Putamen (tissue), 1 donor: Measurements from ENCODE around the gene RAPGEF4.
"Not testable (repeated sequence)": the region's sequence is repeated elsewhere in the genome, so short reads cannot be mapped to it uniquely, and the experiment has no call there.

Experiments
- DNase-seq: peaks from one replicate; pipeline ENCODE4 v3.0.0-alpha.2; 2016; ENCODE audit warnings: low spot score

The RAPGEF4 gene

DNA sequence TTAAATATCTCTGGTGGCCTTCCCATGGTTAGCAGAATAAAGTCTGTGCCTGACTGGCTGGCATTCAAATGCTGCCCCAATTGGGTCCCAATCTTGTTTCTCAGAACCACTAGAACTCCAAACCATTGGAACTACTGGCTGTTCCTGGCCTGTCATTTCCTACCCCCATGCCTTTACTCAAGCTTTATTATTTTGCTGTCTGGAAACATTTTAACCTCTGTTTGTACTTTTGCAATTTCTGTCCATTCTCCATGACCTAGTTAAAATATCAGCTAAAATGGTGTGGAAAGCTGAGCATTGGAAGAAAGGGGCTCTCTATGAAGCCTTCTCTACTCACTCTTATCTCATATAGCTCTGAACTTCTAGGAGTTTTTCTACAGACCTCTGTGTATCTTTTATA, 38.7 kb downstream of the RAPGEF4 start:
- DNase-seq: no peak

DNA sequence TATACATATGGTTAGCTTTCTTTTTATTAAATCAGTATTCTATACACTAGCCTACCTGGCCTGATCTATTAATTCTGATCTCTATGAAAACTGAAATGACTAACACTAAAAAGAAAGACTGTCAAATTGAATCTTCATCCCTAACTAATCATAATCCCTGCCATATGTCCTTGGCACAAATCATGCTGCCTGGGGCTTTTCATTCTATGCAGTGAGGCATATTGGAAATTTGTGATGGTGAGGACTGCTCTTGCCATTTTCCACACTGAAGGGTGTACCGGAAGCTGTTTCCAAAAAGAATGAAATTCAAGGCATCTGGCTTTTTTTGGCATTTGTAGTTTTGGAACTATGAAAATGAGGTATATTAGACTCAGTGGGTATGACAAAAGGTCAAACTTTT, 39.7 kb downstream of the RAPGEF4 start:
- no peak for DNase-seq

DNA sequence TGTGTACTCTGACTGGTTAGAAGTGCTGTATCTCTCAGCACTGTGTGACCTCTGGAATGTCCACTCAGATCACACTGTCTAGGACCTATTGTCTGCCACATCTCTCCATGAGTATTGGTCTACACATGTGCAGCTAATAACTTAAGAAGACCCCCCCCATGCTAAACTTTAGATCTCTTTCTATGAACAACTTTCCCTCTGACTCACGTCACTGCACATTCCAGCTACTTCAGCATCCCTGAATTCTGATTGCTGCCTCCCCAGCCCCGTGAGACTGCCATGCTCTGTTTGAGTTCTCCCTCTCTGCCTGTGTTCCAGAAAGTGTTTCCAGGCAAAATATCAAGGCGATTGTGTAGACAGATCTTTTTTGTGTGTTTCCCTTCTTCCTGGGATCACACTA, 41.8 kb downstream of the RAPGEF4 start:
- no peak for DNase-seq

DNA sequence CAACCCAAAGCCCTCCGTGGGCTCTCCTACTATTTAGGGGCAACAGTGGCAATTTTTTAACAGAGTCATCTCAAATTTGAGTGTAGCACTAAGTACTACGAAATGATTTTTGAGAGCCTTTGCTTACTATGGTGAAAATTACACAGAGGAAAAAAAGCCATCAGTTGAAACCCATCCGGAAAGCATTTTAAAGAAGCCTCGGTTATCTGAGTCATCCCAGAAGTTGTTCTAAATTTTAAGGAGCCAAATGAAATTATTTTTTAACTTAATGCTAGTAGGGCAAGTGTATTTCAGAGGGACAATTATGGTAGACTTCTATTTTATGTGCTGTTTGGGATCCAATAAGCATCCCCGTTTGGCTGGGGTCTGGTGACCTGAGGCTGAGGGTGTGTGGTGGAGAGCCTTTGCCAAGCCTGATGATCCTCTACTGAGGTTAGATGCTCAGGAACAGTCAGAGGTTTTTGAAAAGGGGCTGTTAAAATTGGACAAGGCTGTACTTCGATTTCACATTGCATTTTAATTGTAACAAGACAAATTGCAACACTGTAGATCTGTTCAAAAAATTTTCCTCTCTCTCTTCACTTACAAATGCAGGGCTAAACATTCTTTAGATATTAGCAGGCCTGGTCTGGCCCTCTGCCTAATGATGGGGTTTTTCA, 47.0 kb downstream of the RAPGEF4 start:
- DNase-seq: no peak

DNA sequence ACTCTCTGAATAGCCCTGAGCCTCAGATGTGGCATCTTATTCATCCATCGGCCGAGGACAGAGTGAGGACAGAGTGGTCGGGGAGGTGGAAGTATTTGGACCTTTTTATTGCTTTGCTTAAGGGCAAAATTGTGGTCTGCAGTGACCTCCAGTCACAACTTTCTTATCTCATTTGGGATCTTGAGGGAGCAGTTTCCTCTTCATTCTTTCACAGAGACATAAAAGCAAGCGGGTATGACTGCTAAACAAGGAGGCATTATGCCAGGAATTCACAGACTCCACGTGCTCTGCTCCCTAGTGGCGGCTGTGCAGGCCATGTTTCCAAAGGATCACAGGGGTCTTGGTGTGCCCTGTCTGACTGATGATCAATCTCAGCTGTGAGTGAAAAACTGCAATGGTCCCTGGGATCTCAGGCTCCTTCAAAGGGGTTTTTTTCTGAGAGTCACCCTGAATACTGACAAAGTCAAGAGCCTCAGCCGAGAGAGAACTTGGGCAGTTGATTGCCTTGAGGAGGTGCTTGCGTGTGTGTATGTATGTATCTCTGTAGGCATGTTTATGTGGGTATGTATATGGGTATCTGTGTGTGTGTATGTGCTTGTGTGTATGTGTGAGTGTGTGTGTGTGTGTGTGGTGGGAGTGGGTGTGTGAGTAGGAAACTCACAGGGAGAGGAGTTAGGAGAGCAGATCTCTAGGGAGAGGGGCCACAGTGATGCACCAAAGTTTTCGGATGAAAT, 47.7 kb downstream of the RAPGEF4 start:
- DNase-seq: no peak

DNA sequence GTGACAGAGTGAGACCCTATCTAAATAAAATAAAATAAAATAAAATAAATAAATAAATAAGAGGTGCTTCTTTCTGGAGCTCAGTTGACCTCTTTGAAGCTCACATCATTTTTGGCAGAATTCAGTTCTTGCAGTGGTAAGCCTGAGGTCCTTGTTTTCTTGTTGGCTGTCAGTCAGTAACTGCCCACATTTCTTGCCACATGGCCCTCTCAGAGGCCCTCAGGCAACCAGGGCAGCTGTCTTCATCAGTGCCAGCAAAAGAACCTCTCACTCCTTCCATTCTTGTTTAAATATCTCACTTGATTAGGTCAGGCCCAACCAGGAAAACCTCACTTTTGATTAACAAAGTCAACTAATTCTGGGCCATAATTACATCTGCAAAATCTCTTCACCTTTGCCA, 53.2 kb downstream of the RAPGEF4 start:
- no peak for DNase-seq

DNA sequence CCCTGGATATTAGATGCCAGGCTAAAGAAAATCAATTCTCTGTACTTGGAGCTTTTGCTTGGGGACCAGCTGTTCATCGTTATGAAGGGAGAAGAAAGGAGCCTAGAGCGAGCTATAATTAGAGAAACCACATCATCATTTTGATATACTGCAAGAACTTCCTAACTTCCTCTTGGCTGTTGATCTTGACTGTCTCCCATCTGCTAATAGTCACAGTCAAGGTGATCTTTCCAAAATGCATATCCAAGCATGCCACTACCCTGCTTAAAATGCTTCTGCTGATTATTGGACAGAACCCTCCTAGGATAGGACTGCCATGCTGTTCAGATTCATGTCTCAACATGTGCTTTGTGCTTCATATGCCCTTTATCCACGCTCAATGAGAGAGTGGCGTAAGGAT, 54.8 kb downstream of the RAPGEF4 start:
- no peak for DNase-seq

DNA sequence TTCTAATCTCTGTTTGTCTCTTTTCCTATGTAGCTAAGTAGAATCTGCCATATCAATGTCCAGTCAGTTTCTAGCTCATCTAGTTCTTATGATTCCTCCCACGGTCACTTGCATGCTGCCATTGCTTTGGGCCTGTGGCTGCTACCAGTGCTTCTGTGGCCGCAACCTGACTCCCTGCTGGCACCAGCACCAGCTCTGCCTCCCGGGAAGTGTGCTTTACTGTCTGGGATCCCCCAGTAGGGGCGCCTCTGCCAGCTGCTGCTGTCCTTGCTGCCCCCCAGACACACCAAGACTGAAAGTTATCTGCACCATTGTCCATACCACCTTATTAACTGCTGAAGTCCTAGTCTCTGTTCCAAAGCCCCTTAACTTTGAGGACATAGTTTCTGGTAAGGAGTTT, 56.3 kb downstream of the RAPGEF4 start:
- no peak for DNase-seq

DNA sequence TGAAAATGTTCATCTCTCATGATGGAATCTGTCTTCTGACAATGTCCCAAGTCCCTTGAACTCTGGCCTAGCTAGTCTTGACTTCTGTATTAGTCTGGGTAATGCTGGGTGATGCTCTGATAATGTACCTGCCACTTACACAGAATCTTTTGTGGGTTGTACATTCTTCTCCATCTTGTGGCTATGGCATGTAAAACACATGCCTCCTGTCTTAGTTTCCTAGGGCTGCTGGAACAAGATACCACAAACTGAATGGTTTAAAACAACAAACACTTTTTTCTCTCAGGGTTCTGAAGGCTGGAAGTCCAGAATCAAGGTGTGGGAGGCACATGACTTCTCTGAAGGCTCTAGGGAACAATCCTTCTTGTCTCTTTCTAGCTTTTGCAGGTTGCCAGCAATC, 57.1 kb downstream of the RAPGEF4 start:
- no peak for DNase-seq

DNA sequence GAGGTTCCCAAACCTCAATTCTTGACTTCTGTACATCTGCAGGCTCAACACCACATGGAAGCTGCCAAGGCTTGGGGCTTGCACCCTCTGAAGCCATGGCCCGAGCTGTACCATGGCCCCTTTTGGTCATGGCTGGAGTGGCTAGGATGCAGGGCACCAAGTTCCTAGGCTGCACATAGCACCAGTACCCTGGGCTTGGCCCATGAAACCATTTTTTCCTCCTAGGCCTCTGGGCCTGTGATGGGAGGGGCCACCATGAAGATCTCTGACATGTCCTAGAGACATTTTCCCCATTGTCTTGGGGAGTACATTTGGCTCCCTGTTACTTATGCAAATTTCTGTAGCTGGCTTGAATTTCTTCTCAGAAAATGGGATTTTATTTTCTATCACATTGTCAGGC, 67.7 kb downstream of the RAPGEF4 start:
- DNase-seq: not testable (repeated sequence)

DNA sequence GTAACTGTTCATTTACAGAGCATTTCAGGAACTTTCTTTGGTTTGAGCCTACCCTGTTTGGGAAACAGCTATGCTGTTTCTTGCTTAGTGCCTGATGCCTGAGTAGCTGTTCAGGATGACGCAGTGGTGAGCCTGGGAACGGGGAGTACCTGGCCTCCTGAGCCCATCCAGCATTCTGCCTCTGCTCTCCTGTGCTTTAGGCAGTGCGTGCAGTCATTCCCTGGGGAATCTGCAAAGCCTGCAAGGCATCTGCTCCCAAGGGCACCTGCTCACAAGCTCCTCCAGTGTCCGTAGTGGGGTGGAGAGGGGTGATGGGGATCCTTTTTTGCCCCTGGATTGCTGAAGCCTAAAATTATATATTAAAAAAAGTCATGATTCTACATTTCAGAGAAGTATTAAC, 68.8 kb downstream of the RAPGEF4 start:
- DNase-seq: no peak

DNA sequence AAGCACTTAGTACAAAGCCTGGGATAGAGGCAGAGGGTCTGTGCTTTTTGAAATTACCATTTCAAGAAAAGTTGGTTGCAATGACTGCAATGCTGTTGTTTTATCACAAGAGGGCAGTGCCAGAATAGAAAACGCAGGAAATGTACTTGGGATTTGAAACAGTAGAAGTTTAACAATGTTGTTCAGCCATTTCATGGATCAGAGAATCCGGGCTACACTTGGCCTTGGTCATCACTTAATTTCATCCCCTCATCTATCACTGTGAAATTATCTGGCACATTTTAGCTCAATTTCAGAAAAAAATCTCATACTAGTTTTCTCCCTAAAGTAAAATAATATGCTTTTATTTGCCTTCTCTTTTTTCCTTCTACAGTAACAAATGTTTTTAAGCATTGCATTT, 70.8 kb downstream of the RAPGEF4 start:
- peak; percentile 57 for DNase-seq

DNA sequence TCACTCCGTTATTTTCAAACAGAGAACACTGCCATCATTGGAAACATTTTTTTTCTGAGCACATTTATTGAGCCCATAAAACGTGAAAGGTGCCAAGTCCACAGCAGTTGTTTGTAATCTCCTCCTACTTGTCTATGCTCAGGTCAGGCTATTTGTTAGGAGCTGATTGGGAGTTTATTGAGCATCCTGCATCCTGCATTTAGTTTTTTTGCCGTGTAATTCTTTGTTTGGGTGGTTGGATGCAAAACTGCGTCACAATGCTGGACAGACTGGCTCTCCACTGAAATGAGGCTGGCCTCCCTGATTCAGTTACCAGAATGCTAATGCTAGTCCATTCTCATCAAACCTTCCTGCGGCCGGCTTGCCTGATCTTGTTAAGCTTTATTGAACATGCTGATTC, 71.4 kb downstream of the RAPGEF4 start:
- peak; percentile 17 for DNase-seq

DNA sequence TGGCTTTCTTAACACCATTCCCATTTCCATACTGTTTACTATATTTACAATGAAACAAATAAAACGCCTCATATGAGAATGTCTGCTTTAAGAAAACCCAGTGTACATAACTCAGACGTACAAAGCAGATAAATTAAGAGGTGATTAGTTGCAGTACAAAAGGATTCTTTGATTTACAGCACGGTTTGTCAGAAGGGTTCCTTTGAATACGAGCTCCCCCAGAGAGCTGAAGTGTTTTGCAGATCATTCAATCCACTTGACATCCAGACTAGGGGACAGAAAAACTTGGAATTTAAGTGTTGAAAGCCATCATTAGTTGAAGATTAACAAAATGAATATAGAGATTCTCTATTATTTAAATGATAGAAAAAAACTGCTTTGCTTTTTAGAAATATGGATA, 72.5 kb downstream of the RAPGEF4 start:
- no peak for DNase-seq

DNA sequence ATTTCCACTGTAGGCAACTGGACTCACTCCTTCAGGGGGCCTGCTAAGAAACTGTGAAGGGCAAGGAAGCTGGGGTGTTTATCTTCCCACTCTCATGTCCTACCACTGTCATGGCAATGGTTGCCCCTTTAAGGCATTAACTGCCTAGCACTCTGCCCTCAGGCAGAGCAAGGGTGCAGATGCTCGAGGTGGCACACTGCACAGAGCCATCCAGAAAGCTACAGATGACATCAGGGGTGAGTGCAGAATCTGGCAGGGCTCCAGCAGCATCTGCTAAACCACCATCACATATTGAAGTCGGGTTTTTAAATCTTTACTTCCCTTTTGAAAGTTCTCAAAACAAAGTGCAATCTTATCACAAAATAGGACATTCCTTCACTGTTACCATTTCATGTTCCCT, 75.4 kb downstream of the RAPGEF4 start:
- DNase-seq: no peak

DNA sequence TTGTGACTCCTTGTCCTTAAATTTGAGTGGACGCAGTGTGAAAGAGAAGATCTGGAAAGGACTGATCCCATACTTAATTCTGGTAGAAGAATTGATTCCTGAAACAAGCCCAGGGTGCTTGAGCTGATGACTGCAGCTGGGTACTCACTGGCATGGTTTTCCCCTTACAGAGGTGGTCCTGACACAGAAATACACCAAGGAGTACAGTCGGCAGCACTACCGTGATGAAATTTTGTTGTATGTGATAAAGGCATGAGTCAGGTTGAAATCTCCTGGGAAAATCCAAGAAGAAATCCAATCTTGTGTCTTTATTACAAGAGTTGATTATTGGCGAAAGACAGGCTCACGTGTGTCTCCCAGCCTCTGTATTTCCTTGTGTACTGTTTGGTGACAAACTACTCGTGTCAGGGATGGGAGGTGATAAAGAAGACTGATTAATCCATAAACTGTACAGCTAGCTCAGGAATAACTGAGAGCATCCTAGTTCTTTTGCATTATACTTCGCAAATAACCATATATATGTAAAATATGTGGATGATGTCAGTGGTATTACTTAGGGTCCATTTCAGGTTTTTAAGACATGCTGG, 76.6 kb downstream of the RAPGEF4 start:
- DNase-seq: no peak

DNA sequence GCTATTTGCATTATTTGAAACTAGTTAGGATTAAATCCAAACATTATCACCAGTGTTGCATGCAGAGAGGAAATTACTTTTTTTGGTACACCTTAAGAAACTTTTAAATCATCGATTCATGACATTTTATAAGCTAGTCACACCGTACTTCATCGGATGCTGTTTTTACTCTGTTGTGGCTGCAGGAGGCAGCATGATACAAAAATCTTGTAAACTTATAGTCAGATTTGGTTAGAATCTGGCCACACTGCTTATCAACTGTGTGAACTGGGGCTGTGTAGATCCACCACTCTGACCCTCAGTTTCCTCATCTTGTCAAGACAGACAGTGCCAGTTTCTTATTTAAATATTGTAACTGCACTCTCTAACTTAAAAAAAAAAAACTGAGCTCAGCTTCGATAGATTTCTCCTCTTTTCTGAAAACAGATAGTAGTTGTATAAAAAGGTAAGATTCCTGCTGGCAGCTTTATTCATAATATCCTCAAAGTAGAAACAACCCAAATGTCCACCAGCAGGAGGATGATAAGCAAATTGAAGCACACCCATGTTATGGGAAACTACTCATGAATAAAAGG, 77.8 kb downstream of the RAPGEF4 start:
- DNase-seq: no peak

DNA sequence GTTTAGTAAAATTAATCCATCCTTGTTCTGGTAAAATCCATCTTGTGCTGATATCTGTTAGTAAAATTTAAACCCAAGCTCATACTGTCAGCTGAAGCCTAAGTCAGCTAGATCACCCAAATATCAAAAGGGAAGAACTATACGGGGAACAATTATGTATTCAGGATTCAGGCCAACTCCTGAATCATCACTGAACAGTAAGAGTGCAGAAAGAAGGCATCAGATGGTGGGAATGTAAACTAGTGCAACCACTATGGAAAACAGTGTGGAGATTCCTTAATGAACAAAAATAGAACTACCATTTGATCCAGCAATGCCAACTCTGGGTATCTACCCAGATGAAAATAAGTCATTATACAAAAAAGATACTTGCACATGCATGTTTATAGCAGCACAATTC, 81.8 kb downstream of the RAPGEF4 start:
- no peak for DNase-seq

DNA sequence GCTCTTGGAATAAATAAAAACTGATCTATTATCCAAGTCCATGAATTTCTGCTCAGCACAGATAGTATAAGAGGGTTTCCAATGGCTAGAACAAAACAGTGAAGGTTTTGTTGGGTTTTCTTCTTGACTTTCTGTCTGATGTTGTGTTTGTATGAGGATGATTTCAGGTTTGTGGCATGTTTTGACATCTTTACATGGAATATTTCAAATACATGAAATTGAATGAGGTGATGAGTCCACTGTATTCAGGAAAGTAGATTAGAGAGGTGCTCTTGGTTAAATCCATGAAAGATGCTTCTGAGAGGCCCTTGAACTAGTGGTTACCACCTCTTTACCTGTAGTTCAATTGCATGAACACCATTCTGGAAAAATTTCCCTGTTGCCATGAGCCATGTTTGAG, 84.3 kb downstream of the RAPGEF4 start:
- DNase-seq: no peak

DNA sequence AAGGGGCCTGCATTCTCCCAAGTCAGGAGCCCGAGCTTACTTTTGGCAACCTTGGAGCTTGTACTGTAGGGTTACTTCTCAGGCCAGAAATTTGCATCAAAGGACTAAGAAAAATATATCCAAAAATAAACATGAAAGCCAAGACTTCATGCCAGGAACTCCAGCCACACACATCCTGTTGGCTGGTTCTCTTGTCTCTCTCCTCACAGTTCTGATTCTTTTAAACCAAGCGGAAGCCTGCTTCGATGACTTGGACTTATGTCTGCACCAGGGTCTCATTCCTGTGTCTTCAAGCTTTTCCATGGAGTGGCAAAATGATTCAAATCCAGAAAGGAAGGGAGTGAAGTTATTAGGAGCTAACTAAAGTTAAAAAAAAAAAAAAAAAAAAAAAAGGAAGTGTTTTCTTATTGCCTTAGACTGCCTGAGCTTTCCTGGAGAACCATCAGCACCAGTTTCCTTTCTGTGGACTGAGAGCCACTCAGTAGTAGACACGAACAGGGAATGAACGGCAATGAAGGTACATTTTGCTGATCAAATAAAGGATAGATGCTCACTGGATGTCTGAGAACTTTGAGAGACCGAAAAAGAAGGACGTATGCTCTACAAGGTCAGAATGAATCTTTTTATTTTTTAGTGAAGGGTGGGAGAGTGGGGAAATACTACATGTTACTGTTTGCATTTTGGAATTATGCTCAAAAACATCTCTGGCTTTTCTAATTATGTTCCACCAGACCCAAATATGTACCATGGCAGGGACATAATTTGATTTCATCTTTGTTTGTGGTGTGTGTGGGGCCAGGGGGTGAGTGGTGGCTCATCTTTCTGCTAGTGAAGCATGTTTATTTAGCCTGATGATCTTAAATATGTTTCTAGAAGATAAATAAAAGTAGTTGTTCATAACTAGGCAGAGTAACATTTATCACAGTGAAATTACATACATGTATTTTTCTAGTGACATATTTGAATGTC, 86.0 kb downstream of the RAPGEF4 start:
- DNase-seq: no peak

DNA sequence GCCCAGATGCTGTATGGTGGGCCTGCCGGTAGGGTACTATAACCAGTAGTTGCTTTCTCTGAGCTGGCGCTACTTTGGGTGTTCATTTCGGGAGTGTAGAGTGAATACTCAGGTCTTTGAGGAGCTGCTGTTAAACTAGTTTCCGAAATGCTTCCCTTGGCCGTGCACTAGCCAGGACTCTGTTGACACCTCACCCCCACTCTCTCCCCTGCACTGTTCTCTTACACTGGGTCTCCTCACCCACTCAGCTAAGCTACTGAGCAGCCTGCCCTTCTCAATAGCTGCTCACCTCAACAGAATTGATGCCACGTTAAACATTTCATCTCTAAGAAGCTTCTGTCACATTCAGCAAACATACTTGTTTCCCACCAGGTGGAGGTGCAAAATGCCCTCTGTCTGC, 86.9 kb downstream of the RAPGEF4 start:
- DNase-seq: no peak

DNA sequence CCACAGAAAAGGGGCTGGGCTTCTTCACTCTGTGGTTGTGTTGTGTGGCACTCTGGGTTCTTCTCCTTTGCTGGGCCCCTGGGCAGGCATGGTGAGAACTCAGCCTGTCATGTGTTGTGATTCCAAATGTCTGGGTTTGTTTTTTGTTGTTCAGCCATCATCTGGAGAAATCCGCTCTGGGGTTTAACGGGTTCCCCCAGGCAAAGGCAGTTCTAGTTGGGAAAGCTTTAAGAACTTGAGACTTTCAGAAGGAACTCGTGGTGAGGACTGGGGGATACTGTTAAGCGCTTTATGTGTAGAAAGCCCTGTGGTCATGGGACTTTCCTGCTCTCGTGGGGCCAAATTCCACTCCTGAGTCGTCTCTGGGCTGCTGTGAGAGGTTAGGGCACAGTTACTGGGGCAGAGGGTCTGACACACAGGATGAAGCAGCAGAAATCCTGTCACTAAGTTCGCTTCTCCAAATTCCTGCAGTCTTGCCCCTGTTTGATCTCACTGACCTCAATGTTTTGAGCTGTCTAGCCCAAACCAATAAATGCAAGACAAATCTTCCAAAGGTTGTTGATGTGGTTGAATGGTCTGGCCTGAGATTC, 87.7 kb downstream of the RAPGEF4 start:
- no peak for DNase-seq
